DMS 273 (cell line): ENCODE results near the gene ZNF559.

Experiments used
- DNase-seq: peaks from one replicate; lab custom pipeline; 2025; ENCODE audit not compliant: unreplicated experiment; lab: John Stamatoyannopoulos, UW

ZNF559 gene

DNA sequence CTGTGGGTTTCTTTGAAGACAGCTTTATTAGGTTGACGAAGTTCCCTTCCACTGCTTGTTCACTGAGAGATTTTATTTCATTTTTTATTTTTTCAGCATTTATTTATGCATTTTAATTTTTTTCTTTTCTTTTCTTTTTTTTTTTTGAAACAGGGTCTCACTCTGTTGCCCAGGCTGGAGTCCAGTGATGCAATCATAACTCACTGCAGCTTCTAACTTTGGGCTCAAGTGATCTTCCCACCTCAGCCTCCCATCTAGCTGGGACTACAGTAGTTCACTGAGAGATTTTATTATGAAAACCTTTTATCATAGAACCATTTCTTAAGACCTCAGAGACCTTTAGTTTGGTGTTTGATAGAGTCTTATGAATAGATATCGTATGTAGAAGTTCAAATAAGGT is 28.5 kb downstream of the ZNF559 start:
- DNase-seq: no peak

DNA sequence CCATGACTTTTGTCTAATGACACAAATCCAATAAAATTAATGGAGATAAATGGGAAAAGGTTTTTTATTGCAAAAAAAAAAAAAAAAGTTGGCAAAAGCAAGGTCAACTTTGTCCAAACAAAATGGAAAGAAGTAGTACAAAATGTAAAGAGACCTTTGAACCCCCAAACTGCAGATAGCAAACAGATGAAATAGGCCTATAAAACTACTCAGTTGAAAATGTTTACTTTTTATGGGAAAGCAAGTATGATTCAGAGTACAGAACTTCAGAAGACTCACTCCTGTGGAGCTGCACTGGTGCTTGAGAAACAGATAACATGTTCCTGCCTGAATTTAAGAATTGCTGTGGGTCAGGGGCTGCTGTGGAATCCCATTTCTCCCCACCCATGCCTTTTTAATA is 29.0 kb downstream of the ZNF559 start:
- DNase-seq: no peak

DNA sequence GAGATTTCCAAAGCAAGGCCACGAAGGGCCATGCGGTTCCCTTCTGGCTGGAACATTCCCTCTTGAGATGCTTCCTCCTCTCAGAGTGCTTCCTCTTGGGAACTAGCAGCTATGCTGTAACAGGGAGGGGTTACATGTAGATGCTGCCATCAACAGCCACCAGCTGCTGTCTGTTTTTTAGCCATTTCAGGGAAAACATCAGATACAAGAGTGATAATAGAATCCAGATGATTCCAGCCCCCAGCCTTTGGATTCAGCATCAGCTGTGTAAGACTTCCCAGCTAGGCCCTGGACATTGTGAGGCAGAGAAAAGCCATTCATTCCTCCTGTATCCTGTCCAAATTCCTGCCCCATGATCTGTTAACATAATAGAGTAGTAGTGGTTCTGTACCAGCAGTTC is 30.7 kb downstream of the ZNF559 start:
- DNase-seq: no peak

DNA sequence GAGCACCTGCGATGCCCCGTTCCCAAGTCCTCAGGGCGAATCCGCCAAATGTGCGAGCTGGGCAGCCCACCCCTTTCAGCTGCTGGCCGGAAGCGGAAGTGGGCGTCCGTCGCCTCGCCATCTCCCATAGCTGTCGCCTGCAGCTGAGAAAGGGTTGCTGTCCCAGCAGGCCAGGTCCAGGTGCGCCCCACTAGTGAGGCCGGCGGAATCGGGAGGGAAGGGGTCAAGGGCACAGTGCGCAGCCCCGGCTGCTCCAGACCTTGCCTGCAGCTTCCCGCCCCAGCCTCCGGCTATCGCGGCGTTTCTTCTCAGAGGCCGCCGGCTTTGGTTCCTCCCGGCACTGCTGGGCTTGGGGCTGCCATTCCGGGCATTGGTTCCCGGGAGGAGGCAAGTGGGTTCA is 38.9 kb downstream of the ZNF559 start, which contains the start of gene ZNF177:
ZNF177 (plus strand) TSS at position 109 of the 400 bp plus-strand sequence. CDS start 15,299 bp downstream, outside the sequence.
- DNase-seq: no peak

DNA sequence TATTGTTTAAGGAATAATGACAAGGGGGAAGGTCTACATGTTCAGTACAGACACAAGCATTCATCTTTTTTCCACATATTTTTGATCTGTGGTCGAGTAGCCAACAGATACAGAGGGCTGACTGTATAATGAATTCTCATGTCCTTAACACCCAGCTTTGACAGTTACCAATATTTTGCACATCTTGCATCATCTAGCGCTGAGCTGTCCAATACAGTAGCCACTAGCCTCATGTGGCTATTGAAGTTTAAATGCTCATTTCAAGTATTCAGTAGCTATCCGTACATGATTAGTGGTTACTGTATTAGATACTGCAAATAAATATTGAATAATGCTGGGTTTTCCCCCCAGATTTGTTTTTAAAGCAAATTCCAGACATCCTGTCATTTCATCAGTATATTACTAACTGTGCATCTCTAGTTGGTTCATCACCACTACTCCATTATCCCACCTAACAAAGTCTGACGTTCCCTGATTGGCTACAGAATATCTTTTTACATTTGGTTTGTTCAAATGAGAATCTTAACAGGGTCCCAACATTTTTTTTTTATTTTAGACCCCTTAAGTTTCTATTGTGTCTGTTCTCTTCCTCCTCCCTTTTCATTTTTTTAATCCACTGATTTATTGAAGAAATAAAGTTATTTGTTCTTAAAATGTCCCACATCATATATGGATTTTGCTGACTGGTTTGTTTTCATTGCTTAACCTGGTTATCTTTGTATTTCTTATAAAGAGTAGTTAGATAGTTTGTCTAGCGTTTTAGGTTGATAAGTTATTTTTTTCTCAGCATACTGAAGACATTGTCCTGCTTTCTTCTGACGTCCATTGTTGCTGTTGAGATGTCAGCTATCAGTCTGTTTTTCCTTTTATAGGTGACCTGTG is 47.0 kb downstream of the ZNF559 start:
- DNase-seq: no peak

DNA sequence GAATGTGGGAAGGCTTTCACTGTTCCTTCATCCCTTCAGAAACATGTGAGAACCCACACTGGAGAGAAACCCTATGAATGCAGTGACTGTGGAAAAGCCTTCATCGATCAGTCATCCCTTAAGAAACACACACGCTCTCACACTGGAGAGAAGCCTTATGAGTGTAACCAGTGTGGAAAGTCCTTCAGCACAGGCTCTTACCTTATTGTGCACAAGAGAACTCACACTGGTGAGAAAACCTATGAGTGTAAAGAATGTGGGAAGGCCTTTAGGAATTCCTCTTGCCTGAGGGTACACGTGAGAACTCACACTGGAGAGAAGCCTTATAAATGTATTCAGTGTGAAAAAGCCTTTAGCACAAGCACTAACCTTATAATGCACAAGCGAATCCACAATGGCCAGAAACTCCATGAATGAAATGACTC is 57.4 kb downstream of the ZNF559 start:
- DNase-seq: no peak
